GM18508 (cell line): ENCODE measurements around the gene ZNF146.
"Not testable (repeated sequence)": the region's sequence is repeated elsewhere in the genome, so short reads cannot be mapped to it uniquely, and the experiment has no call there.

Experiments
- ATAC-seq: cut with Tn5 transposase; IDR thresholded peaks from one replicate; pipeline ENCODE4 v1.9.1; 2021; ENCODE audit warnings: moderate number of reproducible peaks; ENCODE audit not compliant: insufficient read depth, unreplicated experiment

ZNF146 gene

GRCh38 chr19:36267061-36267845 is 52.3 kb downstream of the ZNF146 start:
- ATAC-seq, result no peak

DNA sequence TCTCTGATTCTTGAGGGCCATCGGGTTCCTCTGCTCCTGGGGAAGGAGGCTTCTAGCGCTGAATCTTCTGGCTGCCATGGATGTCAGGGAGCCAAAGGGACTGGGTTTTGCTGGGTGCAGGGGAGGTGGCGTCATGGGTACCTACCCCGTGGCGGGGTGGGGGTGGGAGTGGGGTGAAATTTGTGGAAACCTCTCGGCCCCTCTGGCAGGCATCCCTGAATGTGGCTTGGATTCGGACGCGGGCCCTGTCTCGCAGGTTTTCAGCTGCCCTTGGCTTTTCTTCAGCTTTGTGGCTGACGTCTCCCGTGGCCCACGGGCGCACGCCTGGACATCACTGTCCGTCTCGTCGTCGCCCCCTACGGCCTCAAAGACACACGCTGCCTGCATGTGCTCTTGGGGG is 53.2 kb downstream of the ZNF146 start:
- ATAC-seq, result not testable (repeated sequence)

- not testable (repeated sequence) for ATAC-seq
These were observed 53.7 kb downstream of the ZNF146 start for GRCh38 chr19:36268591-36268990.

- ATAC-seq, result not testable (repeated sequence)
These were observed 54.4 kb downstream of the ZNF146 start for GRCh38 chr19:36269295-36269694.
